Heart left ventricle (tissue), 16 donors: ENCODE results near the gene MITF. TPM values are rescaled to one million over a fixed set of nuclear protein-coding genes. Genes with fewer than 3 reads are reported as not detected.

ENCODE experiments used
- ATAC-seq, 4 donors: fragments of 200-7000 bp; cut with Tn5 transposase; one replicate each; pipeline ENCODE4 v1.9.1; 2020 to 2022; ENCODE audit warnings: moderate library complexity in 4 of 4, mild to moderate bottlenecking in 3 of 4, moderate number of reproducible peaks in 1 of 4
- DNase-seq, 5 donors: peaks; one replicate each; pipeline ENCODE4 v3.0.0-alpha.2; 2020
- H3K27ac ChIP-seq, 12 donors: fragments of 200-600 bp; sonication (generic) in 4 of 12; one replicate each; pipeline versions ENCODE4 v1.5.0 to v1.8.0; 2016 to 2022; ENCODE audit warnings: mild to moderate bottlenecking in 2 of 12
- H3K27me3 ChIP-seq, 9 donors: fragments of 200-600 bp; sonication (generic) in 2 of 9; one replicate each; pipeline versions ENCODE4 v1.5.1 to v1.8.0; 2016 to 2022; ENCODE audit warnings: mild to moderate bottlenecking in 3 of 9
- H3K36me3 ChIP-seq, 9 donors: fragments of 200-600 bp; sonication (generic) in 2 of 9; one replicate each; pipeline versions ENCODE4 v1.5.0 to v1.8.0; 2018 to 2022; ENCODE audit warnings: mild to moderate bottlenecking in 2 of 9
- H3K4me1 ChIP-seq, 12 donors: fragments of 200-600 bp; sonication (generic) in 4 of 12; one replicate each; pipeline versions ENCODE4 v1.5.0 to v1.8.0; 2016 to 2022; ENCODE audit warnings: mild to moderate bottlenecking in 3 of 12
- H3K4me3 ChIP-seq, 12 donors: fragments of 200-600 bp; sonication (generic) in 4 of 12; one replicate each; pipeline versions ENCODE4 v1.5.0 to v1.8.0; 2017 to 2022; ENCODE audit warnings: mild to moderate bottlenecking in 9 of 12, moderate library complexity in 4 of 12
- H3K9me3 ChIP-seq, 12 donors: fragments of 200-600 bp; sonication (generic) in 4 of 12; one replicate each; pipeline versions ENCODE4 v1.5.0 to v1.8.0; 2016 to 2022; ENCODE audit warnings: mild to moderate bottlenecking in 1 of 12
- CTCF ChIP-seq, 12 donors: fragments of 200-600 bp; sonication (generic) in 4 of 12; IDR thresholded peaks; one replicate each; pipeline versions ENCODE4 v1.5.0 to v1.8.0; 2018 to 2022; ENCODE audit warnings: antibody characterized with exemption in 12 of 12, mild to moderate bottlenecking in 5 of 12
- POLR2A ChIP-seq, 2 donors: fragments of 450-650 bp; IDR thresholded peaks; one replicate each; pipeline ENCODE4 v1.6.1; 2017; ENCODE audit warnings: antibody characterized with exemption in 2 of 2, mild to moderate bottlenecking in 2 of 2, moderate library complexity in 2 of 2
- WGBS, 4 donors: extraction: QIAGEN DNeasy Blood & Tissue Kit in 2 of 4; methylation state at CpG; one replicate each; pipeline versions ENCODE4 v1.1.5 to v1.1.7; 2013 to 2018; 5-methylcytosine and 5-hydroxymethylcytosine counted together
- intact Hi-C, 10 donors: fragments of 100-400 bp; cut with DNase I; formaldehyde crosslinking; loops; one replicate each; pipeline versions ENCODE4 v1.11.1 to v1.14.2; 2022
- polyA plus RNA-seq, 2 donors: library from polyadenylated mRNA; stranded (reverse); fragments of 200-250 nt; gene quantifications; one replicate each; pipeline ENCODE4 v1.2.3, GENCODE V29; 2013
- total RNA-seq, 9 donors: library from RNA; depleted of rRNA in 2 of 9; stranded (reverse); fragments of >200 nt in 2 of 9; fragmentation: NEBNext Ultra II Directional in 3 of 9; extraction: Animal tissue kit (Norgen Biotek cat#: 25700) in 3 of 9; gene quantifications; one replicate each; pipeline versions ENCODE4 v1.1.0 to v1.2.4, GENCODE V29; 2016 to 2023
- donor health status: ischemic (EF 13 %, LVEDD 7.1; RV severe dilation, severe dysfunction).
- donor health status: healthy with polysubstance abuse.
- donor health status: DM: no; HTN: yes; CAD: no.
- donor health status: DM: no; HTN: no; CAD: no.
- donor health status: ischemic (EF 25% LVEDD 6.9; RV normal size, moderate dysfunction).
- donor health status: ischemic (EF 25% LVEDD 5.7; RV mildly dilated, moderate dysfunction).
- donor health status: healthy.
- donor health status: DM: yes; HTN: yes; CAD: no.
- donor health status: ischemic (EF 35%, LVEDD 5.7; RV mildly dilated, moderate dysfunction).
- donor health status: nonischemic (EF 11% LVEDD 7.7; RV severe dilation, severe dysfunction).
- donor health status: DM: yes; HTN: yes; CAD: no.
- donor health status: PGD.
- donor health status: ischemic (EF 29% LVEDD 5.4; RV normal size, mild dysfunction).
- donor health status: nonischemic (EF 23%, LVEDD 6.1; RV moderate dilation, normal function).

MITF gene
- total and polyA plus RNA-seq, 11 donors = 17.9 to 114 (median 81.1) TPM

- 33 to 58% (median 41%) methylated on average over 1 of the region's 1 CpG for WGBS, 4 donors
- peak in 3 of 4 donors; percentile 24 to 44 (median 36) for ATAC-seq
- no peak for DNase-seq
- TF ChIP-seq CTCF (IDR thresholded peaks at IDR 0.05) (no peak), POLR2A (IDR thresholded peaks at IDR 0.05) (no peak)
- H3K27me3 ChIP-seq = no peaks in the 10 kb centered on the region
- intact Hi-C loops = loop anchor here in 1 of 10 donors (2.0 kb wide), 1 partner anchor 14 kb away; no protein-coding TSS in a partner anchor
- H3K4me1 ChIP-seq = peaks cover 0 to 86% (median 63%) of the 10 kb centered on the region in 12 donors
- H3K9me3 ChIP-seq = peaks cover 0 to 9% (median 0%) of the 10 kb centered on the region in 12 donors
- H3K27ac ChIP-seq = peak overlapping the region in 11 of 12 donors; percentile 9 to 93 (median 44)
- no peaks in the 10 kb centered on the region for H3K36me3 ChIP-seq
- H3K4me3 ChIP-seq = no peak overlapping the region
Measured at GRCh38 chr3:69751074-69751476, 11.8 kb downstream of the MITF start.

DNA sequence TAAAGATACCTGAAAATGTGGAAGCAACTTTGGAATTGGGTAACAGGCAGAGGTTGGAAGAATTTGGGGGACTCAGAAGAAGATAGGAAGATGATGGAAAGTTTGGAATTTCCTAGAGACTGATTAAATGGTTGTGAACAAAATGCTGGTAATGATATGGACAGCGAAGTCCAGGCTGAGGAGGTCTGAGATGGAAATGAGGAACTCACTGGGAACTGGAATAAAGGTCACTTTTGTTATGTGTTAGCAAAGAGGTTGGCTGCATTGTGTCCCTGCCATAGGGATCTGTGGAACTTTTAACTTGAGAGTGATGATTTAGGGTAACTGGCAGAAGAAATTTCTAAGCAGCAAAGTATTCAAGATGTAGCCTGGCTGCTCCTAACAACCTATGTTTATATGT is 13.0 kb downstream of the MITF start:
- no peak for TF ChIP-seq CTCF (IDR thresholded peaks at IDR 0.05)
- no peak for TF ChIP-seq POLR2A (IDR thresholded peaks at IDR 0.05)
- no peak for DNase-seq
- Histone ChIP-seq H3K27me3 (no peaks in the 10 kb centered on the region), H3K4me1 (peaks cover 0 to 83% (median 57%) of the 10 kb centered on the region in 12 donors), H3K36me3 (no peaks in the 10 kb centered on the region), H3K27ac (peak overlapping the region in 8 of 12 donors; percentile 24 to 93 (median 60)), H3K9me3 (peaks cover 0 to 9% (median 0%) of the 10 kb centered on the region in 12 donors), H3K4me3 (no peak overlapping the region)
- intact Hi-C loops = no loop called here
- 74 to 93% (median 86%) methylated on average over 1 of the region's 1 CpG for WGBS, 4 donors
- ATAC-seq = no peak

GRCh38 chr3:69753179-69753775 is 14.0 kb downstream of the MITF start:
- Histone ChIP-seq H3K27me3 (no peaks in the 10 kb centered on the region), H3K4me1 (peaks cover 0 to 80% (median 52%) of the 10 kb centered on the region in 12 donors), H3K4me3 (no peak overlapping the region), H3K36me3 (no peaks in the 10 kb centered on the region), H3K27ac (peak overlapping the region in 3 of 12 donors; percentile 41 to 93 (median 68)), H3K9me3 (peaks cover 0 to 9% (median 0%) of the 10 kb centered on the region in 12 donors)
- TF ChIP-seq CTCF (IDR thresholded peaks at IDR 0.05) (no peak), POLR2A (IDR thresholded peaks at IDR 0.05) (no peak)
- intact Hi-C loops = no loop called here
- DNase-seq (no peak), ATAC-seq (no peak)

- ATAC-seq = no peak
Measured at GRCh38 chr3:69755795-69756194, 16.5 kb downstream of the MITF start.

More at GRCh38 chr3:69755795-69756194, 16.5 kb downstream of the MITF start:
- TF ChIP-seq CTCF (IDR thresholded peaks at IDR 0.05) = no peak
- Histone ChIP-seq H3K9me3 (peaks cover 0 to 9% (median 0%) of the 10 kb centered on the region in 12 donors), H3K4me3 (no peak overlapping the region), H3K27ac (no peak overlapping the region), H3K27me3 (no peaks in the 10 kb centered on the region), H3K36me3 (no peaks in the 10 kb centered on the region), H3K4me1 (peaks cover 0 to 69% (median 29%) of the 10 kb centered on the region in 12 donors)
- no peak for DNase-seq
- WGBS, 4 donors = 91 to 93% (median 92%) methylated on average over 1 of the region's 1 CpG
- intact Hi-C loops = no loop called here
